Spleen (tissue), 11 donors: ENCODE measurements around the gene UQCR11. TPM values are rescaled to one million over a fixed set of nuclear protein-coding genes. Genes with fewer than 3 reads are reported as not detected.

Experiments used
- DNase-seq: peaks from one replicate; pipeline ENCODE4 v3.0.0-alpha.2; 2020
- H3K27ac ChIP-seq, 8 donors: fragments of 200-600 bp; sonication (generic) in 7 of 8; 1 replicate in 4 of 8; 2 replicates in 4 of 8; pipeline versions ENCODE4 v1.5.0 to v1.8.0; 2016 to 2021; ENCODE audit warnings: inconsistent platforms in 4 of 8, mild to moderate bottlenecking in 4 of 8, moderate library complexity in 1 of 8
- H3K27me3 ChIP-seq, 7 donors: fragments of 200-600 bp; sonication (generic) in 6 of 7; replicated peaks in 1 of 7; 1 replicate in 4 of 7; 2 replicates in 3 of 7; pipeline versions ENCODE4 v1.5.0 to v1.8.0; 2016 to 2021; ENCODE audit warnings: inconsistent platforms in 3 of 7, mild to moderate bottlenecking in 1 of 7
- H3K36me3 ChIP-seq, 6 donors: fragments of 200-600 bp; sonication (generic) in 5 of 6; 1 replicate in 4 of 6; 2 replicates in 2 of 6; pipeline versions ENCODE4 v1.5.0 to v1.8.0; 2016 to 2021; ENCODE audit warnings: inconsistent platforms in 2 of 6
- H3K4me1 ChIP-seq, 6 donors: fragments of 200-600 bp; sonication (generic) in 5 of 6; 1 replicate in 3 of 6; 2 replicates in 3 of 6; pipeline versions ENCODE4 v1.5.0 to v1.8.0; 2016 to 2021; ENCODE audit warnings: inconsistent platforms in 3 of 6
- H3K4me3 ChIP-seq, 8 donors: fragments of 200-600 bp; sonication (generic) in 7 of 8; 1 replicate in 4 of 8; 2 replicates in 4 of 8; pipeline versions ENCODE4 v1.5.0 to v1.8.0; 2016 to 2021; ENCODE audit warnings: inconsistent platforms in 4 of 8, mild to moderate bottlenecking in 4 of 8, moderate library complexity in 2 of 8
- H3K9me3 ChIP-seq, 8 donors: fragments of 200-600 bp; sonication (generic) in 7 of 8; 1 replicate in 4 of 8; 2 replicates in 4 of 8; pipeline versions ENCODE4 v1.5.0 to v1.8.0; 2016 to 2021; ENCODE audit warnings: inconsistent platforms in 4 of 8
- CTCF ChIP-seq, 11 experiments: fragments of 200-600 bp in 7 of 11; fragments of 450-650 bp in 4 of 11; sonication (generic) in 4 of 11; IDR thresholded peaks in 8 of 11; conservative IDR thresholded peaks in 3 of 11; 1 replicate in 7 of 11; 2 replicates in 4 of 11; pipeline versions ENCODE4 v1.4.0 to v1.8.0; 2016 to 2021; ENCODE audit warnings: antibody characterized with exemption in 11 of 11, inconsistent platforms in 4 of 11, mild to moderate bottlenecking in 1 of 11
- POLR2A ChIP-seq, 3 donors: fragments of 450-650 bp; IDR thresholded peaks; one replicate each; pipeline ENCODE4 v1.5.1; 2017; ENCODE audit warnings: antibody characterized with exemption in 3 of 3, mild to moderate bottlenecking in 1 of 3
- POLR2AphosphoS5 ChIP-seq, 3 donors: sonication (generic); formaldehyde crosslinking; IDR thresholded peaks; one replicate each; pipeline ENCODE4 v1.5.1; 2017; ENCODE audit warnings: antibody characterized with exemption in 3 of 3
- WGBS, 5 donors: extraction: QIAGEN DNeasy Blood & Tissue Kit in 3 of 5; methylation state at CpG; one replicate each; pipeline versions ENCODE4 v1.1.5 to v1.1.7; 2013 to 2018; 5-methylcytosine and 5-hydroxymethylcytosine counted together
- intact Hi-C: fragments of 100-400 bp; cut with DNase I; formaldehyde crosslinking; loops from one replicate; pipeline ENCODE4 v1.15.0; 2023; ENCODE audit warnings: low total_unique reads
- polyA plus RNA-seq, 3 donors: library from polyadenylated mRNA; stranded (reverse); fragments of 200-250 nt; gene quantifications; one replicate each; pipeline ENCODE4 v1.2.1, GENCODE V29; 2013
- total RNA-seq, 7 donors: library from RNA; depleted of rRNA in 3 of 7; stranded (reverse); fragments of >200 nt in 3 of 7; fragmentation: NEBNext Ultra II Directional in 4 of 7; extraction: Animal tissue kit (Norgen Biotek cat#: 25700) in 4 of 7; gene quantifications; one replicate each; pipeline versions ENCODE4 v1.1.0 to v1.2.1, GENCODE V29; 2016 to 2021
- donor health status: healthy with polysubstance abuse.
- donor health status: DM: no; HTN: no; CAD: no; lungs with moderate emphysema.
- donor health status: DM: no; HTN: no; CAD: no.
- donor health status: Bipolar disorder and iron deficiency.
- donor health status: healthy.
- donor health status: DM: no; HTN: no; CAD: no.
- donor health status: DM: yes; HTN: yes; CAD: no.

UQCR11 gene
- total and polyA plus RNA-seq, 10 donors, result 40.9 to 165 (median 137) TPM

- H3K36me3 ChIP-seq, result peaks cover 0 to 5% (median 0%) of the 10 kb centered on the region in 6 donors
- WGBS, 5 donors, result 81 to 90% (median 90%) methylated on average over 12 to 17 of the region's 17 CpGs
- no peaks in the 10 kb centered on the region for H3K9me3 ChIP-seq
- no peak overlapping the region for H3K27ac ChIP-seq
- TF ChIP-seq POLR2A (IDR thresholded peaks at IDR 0.05) (no peak), CTCF (IDR thresholded peaks at IDR 0.05 in 8 of 11, conservative IDR thresholded peaks at IDR 0.05 in 3 of 11) (no peak)
- H3K4me1 ChIP-seq, result peaks cover 0 to 20% (median 7%) of the 10 kb centered on the region in 6 donors
- peaks cover 0 to 8% (median 0%) of the 10 kb centered on the region in 7 donors for H3K27me3 ChIP-seq
- DNase-seq, result no peak
- intact Hi-C loops, result no loop called here
- no peak overlapping the region for H3K4me3 ChIP-seq
These were observed 43.9 kb downstream of the UQCR11 start for GRCh38 chr19:1561236-1561842.

GRCh38 chr19:1560286-1560882 is 44.9 kb downstream of the UQCR11 start:
- no peaks in the 10 kb centered on the region for H3K9me3 ChIP-seq
- H3K4me1 ChIP-seq, result peaks cover 0 to 11% (median 4%) of the 10 kb centered on the region in 6 donors
- peaks cover 0 to 15% (median 0%) of the 10 kb centered on the region in 6 donors for H3K36me3 ChIP-seq
- intact Hi-C loops, result no loop called here
- TF ChIP-seq POLR2AphosphoS5 (IDR thresholded peaks at IDR 0.05) (no peak), CTCF (IDR thresholded peaks at IDR 0.05 in 8 of 11, conservative IDR thresholded peaks at IDR 0.05 in 3 of 11) (no peak), POLR2A (IDR thresholded peaks at IDR 0.05) (no peak)
- no peaks in the 10 kb centered on the region for H3K27me3 ChIP-seq
- no peak overlapping the region for H3K4me3 ChIP-seq
- H3K27ac ChIP-seq, result no peak overlapping the region
- no peak for DNase-seq
- WGBS, 5 donors, result 33 to 60% (median 44%) methylated on average over 13 to 25 of the region's 25 CpGs

GRCh38 chr19:1558552-1558951 is 46.7 kb downstream of the UQCR11 start:
- Histone ChIP-seq H3K27ac (no peak overlapping the region), H3K36me3 (peaks cover 0 to 19% (median 0%) of the 10 kb centered on the region in 6 donors), H3K4me3 (no peak overlapping the region), H3K4me1 (peaks cover 0 to 11% (median 3%) of the 10 kb centered on the region in 6 donors), H3K27me3 (peaks cover 0 to under 1% (median 0%) of the 10 kb centered on the region in 7 donors), H3K9me3 (no peaks in the 10 kb centered on the region)
- DNase-seq, result no peak
- TF ChIP-seq POLR2AphosphoS5 (IDR thresholded peaks at IDR 0.05) (no peak), POLR2A (IDR thresholded peaks at IDR 0.05) (no peak)
- intact Hi-C loops, result no loop called here
- 82 to 94% (median 90%) methylated on average over 12 of the region's 12 CpGs for WGBS, 5 donors

GRCh38 chr19:1556390-1557070 is 48.7 kb downstream of the UQCR11 start:
- Histone ChIP-seq H3K4me3 (no peak overlapping the region), H3K27me3 (peaks cover 0 to 15% (median 0%) of the 10 kb centered on the region in 7 donors), H3K36me3 (peaks cover 0 to 19% (median 0%) of the 10 kb centered on the region in 6 donors), H3K27ac (no peak overlapping the region), H3K4me1 (peaks cover 0 to 11% (median 3%) of the 10 kb centered on the region in 6 donors), H3K9me3 (no peaks in the 10 kb centered on the region)
- intact Hi-C loops, result no loop called here
- TF ChIP-seq POLR2AphosphoS5 (IDR thresholded peaks at IDR 0.05), result no peak
- TF ChIP-seq POLR2A (IDR thresholded peaks at IDR 0.05), result no peak
- TF ChIP-seq CTCF (IDR thresholded peaks at IDR 0.05 in 8 of 11, conservative IDR thresholded peaks at IDR 0.05 in 3 of 11), result no peak
- no peak for DNase-seq
- 96 to 98% (median 98%) methylated on average over 31 to 66 of the region's 66 CpGs for WGBS, 5 donors
